GM21447 (cell line): ENCODE results near the gene NUDCD3.

Experiments
- ATAC-seq: cut with Tn5 transposase; IDR thresholded peaks from one replicate; pipeline ENCODE4 v1.9.1; 2021; ENCODE audit not compliant: unreplicated experiment

Gene NUDCD3

DNA sequence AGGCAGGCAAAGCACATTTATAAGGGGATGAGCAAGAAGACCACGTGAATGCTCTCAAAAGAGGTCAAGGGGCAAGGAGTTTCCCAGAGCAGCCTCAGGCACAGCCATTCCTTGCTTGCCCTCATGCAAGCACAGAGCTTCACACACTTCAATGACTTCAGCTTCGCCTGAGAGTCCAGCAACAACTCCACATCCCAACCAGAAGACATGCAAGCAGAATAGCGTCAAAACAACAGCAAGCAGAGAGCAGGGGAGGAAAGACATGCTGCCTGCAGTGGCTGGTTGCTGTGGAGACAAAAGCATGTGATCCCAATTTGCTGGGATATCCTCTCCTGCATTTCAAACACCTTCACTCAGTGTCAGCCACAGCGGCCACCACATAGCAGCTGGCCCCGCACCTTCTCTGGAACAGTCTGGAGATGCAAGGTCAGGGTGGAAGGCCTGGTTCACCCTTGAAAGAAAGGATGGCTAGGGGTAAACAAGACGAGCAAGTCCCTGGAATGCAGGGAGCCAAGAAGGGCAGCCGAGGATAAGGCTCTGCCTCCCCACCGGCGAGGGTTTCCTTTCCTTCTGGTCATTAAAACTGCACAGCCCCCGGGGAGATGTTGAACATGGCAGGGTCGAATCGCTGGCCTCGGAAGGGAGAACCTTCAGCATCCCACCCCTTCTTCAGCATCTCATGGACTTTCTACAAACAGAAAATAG is 104.9 kb downstream of the NUDCD3 start:
- ATAC-seq = no peak

GRCh38 chr7:44384586-44385433 is 105.6 kb downstream of the NUDCD3 start:
- ATAC-seq = no peak

GRCh38 chr7:44383566-44383965 is 106.9 kb downstream of the NUDCD3 start:
- no peak for ATAC-seq

DNA sequence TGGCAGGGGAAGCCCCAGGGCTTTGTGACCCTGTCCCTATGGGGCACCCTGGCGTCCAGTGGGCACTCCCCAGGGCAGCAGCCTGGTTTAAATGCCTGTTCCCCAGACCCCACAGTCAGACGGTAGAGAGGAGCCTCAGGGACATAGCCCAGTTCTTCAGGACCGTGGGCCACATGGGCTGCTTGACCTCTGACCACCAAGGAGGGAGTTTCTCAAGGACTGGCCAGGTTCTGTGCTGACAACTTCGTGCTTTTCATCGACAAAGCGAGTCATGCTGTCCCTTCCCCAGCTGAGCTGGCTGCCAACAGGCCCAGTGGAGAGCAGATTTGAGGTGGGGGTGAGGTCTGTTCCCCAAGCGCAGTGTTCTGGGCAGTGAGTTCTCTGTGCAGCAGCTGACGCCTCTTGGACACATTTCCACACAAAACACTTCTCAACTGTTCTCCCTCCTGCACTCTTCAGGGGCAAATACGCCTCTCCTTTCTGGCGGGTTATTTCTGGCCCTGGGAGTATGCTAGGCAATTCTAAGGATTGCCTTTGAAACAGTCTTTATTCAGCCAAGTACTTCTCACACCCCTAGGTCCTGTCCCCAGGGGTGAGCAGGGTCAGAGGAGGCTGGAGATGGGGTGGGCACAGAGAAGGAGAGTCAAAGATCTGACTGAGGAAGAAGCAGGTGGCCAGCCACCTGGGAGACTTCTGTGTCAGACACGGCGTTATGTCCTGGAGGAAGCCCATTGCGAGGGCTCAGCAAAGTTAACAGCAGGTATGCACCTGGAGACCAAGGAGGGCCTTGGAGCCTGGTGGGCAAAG is 107.8 kb downstream of the NUDCD3 start:
- no peak for ATAC-seq

- ATAC-seq = no peak
Observed at GRCh38 chr7:44381494-44382220, 108.8 kb downstream of the NUDCD3 start.

DNA sequence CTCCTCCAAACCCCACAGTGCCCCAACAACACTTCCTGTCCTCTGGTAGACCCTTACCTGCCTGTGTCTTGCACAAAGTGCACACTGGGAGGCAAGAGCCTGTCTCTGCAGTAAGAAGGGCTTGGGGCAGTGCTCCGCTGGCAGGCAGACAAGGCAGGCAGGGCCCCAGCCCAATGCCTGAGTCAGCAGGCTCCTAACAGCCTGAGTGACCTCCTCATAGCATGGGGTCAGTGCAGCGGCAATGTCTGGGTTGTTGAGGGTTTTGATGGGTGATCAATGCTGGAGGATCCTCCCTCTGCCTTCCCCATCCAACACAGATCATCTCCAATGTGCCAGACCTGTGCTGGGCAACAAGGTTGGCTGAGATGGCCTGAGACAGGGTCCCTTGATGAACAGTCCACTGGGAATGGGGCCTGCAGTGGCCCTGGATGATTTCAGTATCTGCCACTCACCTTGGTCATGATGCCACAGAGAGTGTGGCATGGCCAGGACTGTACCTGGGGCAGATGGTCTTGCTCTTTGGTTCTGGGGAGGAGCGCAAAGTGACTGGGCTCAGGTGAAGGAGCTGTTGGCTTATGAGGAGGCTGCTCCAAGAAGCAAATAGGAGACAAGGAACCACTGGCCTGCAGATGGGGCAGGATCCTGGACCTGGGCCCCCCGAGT is 109.5 kb downstream of the NUDCD3 start:
- ATAC-seq = no peak

DNA sequence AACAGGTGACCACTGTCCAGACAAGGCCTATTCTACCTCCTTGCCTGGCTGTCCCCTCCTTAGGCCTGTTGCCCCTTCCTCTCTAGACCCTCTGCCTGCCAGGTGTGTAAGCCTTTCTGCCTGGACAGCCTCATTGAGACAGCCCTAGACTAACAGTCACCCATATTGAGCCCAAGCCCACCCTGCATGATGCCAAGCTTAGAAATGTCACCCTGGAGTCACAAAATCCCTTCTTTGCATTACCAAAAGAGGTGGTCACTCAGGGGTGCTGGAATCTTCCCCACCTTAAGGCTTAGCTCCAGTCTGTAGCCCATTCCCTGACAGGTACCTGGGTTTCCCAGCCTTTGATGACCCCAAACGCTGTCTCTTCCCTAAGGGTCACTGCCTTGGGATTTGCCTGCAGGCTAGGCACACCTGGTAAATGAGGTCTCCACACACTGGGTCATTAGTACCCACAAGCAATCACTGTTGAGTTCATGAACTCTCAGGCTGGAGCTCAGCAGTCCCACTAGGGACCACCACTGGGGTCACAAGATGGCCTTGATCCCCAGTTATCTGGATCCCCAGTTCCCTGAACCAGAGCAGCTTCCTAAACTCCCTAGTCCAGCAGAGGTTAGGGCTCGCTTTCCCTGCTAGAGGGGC is 110.1 kb downstream of the NUDCD3 start:
- no peak for ATAC-seq

GRCh38 chr7:44379366-44380188 is 110.9 kb downstream of the NUDCD3 start:
- ATAC-seq = no peak

DNA sequence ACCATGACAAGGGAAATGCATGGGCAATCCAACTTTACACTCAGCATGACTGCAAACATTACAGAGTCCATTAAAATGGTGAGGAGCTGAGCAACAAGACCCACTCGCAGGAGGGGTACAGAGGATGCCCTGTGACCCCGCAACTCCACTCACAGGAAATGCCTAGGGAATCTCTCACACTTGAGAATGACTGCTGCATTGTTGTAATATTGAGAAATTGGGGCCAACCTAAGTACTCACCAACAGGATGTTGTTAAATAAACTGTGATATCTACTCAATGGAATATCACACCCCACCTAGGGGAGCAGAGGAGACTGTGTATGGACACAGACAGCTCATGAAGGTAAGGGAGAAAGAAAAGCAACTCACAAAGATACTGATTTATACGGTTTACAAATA is 111.7 kb downstream of the NUDCD3 start:
- ATAC-seq = no peak

GRCh38 chr7:44377681-44378421 is 112.6 kb downstream of the NUDCD3 start:
- ATAC-seq = peak; percentile 92

DNA sequence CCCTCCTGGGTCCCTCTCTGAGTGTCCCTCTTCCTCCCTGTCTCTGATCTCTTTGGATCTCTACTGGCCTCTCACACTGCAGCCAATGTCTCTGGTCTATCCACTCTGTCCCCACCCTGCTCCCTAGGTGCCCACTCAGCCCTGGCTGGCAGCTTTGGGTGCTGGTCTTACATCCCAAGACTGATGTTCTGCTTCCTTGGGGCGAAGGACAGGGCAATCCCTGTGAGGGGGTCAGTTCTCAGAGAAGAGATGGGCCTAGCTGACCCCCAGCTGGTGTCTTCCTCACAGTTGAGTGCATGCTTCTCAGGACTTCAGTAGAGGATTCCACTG is 113.4 kb downstream of the NUDCD3 start:
- ATAC-seq = no peak

DNA sequence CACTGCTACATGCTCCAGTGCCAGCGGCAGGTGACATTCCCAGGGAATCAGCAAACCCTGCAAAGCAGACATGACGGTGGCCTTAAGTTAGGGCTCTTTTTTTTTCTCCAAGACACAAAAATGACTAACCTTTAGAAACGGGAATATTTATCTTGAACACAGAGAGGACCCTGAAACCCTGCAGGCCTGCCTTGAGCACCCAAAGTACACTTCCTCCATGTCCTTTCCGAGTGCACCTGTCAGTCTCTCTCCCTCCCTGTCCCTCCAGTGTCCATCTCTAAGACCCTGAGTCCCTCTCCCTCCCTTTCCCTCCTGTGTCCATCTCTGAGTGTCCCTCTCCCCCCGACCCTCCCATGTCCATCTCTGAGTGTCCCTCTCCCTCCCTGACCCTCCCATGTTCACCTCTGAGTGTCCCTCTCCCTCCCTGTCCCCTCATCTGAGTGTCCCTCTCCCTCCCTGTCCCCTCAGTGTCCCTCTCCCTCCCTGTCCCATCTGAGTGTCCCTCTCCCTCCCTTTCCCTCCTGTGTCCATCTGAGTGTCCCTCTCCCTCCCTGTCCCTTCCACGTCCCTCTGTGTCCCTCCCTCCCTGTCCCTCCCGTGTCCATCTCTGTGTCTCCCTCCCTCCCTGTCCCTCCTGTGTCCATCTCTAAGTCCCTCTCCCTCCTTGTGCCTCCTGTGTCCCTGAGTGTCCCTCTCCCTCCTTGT is 113.9 kb downstream of the NUDCD3 start:
- ATAC-seq = no peak

GRCh38 chr7:44375926-44376342 is 114.5 kb downstream of the NUDCD3 start:
- ATAC-seq = no peak

- ATAC-seq = no peak
Observed at GRCh38 chr7:44375236-44375699, 115.2 kb downstream of the NUDCD3 start.

GRCh38 chr7:44374007-44374763 is 116.3 kb downstream of the NUDCD3 start:
- no peak for ATAC-seq

DNA sequence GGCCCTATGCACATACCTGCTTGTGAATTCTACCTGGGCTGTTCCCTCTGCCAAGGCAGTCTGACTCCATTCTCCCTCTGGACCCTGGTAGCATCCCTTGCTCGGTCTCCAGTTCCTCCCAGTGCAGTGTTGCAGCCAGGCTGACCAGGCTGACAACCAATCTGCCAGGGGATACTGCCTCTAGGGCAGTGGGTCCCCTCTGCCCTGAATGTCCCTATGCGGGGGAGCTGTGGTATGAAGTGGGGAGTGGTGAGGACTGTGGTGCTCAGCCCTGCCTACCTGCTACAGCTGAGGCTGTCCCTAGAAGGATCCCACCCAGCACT is 117.1 kb downstream of the NUDCD3 start:
- ATAC-seq = no peak
